ENCODE data around the gene ARID5B. TPM values are rescaled to one million over a fixed set of nuclear protein-coding genes. Genes with fewer than 3 reads are reported as not detected.

The ARID5B gene
- total RNA-seq, 1 donor from 2014 or later, result 29.8 TPM

DNA sequence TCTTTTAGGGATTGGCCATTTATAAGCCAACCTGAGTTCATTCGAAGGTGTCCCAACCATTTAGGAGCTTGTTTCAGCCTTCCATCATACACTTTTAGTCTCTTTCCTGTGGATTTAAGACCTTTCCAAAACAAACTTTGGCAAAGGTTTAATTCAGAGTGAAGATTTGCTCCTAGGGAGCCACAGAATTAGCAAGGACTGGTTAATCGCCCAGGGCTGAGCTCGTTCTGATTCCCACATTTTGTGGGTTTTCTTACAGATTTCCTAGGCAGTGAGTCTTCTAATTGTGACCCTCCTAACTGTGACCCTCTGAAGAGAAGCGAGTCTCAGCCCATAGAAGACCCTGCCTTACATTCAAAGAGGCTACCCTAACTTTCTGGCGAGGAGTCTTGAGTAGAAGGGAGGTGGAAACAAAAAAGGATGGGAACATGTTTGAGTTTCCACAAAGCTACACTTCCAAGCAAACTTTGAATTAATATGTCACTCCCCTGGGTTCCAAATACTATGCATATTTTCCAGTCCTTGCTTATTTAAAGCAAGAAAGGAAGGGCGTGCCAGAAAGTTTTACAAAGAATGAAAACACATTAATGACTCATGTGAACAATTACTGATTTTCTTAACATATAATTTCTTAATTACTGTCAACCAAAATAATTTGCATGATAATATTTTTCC is 118.3 kb downstream of the ARID5B start:
- Histone ChIP-seq H3K9me3 (no peaks in the 10 kb centered on the region), H3K27ac (peak overlapping the region; percentile 32), H3K36me3 (no peaks in the 10 kb centered on the region), H3K4me1 (peaks cover 33% of the 10 kb centered on the region), H3K4me3 (no peak overlapping the region), H3K27me3 (ENCODE audit: low read depth) (no peaks in the 10 kb centered on the region)
- ATAC-seq, result no peak
- intact Hi-C loops (cut with DNase I), result no loop called here
- DNase-seq, result no peak
- TF ChIP-seq, protein P1, sequence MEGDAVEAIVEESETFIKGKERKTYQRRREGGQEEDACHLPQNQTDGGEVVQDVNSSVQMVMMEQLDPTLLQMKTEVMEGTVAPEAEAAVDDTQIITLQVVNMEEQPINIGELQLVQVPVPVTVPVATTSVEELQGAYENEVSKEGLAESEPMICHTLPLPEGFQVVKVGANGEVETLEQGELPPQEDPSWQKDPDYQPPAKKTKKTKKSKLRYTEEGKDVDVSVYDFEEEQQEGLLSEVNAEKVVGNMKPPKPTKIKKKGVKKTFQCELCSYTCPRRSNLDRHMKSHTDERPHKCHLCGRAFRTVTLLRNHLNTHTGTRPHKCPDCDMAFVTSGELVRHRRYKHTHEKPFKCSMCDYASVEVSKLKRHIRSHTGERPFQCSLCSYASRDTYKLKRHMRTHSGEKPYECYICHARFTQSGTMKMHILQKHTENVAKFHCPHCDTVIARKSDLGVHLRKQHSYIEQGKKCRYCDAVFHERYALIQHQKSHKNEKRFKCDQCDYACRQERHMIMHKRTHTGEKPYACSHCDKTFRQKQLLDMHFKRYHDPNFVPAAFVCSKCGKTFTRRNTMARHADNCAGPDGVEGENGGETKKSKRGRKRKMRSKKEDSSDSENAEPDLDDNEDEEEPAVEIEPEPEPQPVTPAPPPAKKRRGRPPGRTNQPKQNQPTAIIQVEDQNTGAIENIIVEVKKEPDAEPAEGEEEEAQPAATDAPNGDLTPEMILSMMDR (IDR thresholded peaks at IDR 0.05), result no peak

DNA sequence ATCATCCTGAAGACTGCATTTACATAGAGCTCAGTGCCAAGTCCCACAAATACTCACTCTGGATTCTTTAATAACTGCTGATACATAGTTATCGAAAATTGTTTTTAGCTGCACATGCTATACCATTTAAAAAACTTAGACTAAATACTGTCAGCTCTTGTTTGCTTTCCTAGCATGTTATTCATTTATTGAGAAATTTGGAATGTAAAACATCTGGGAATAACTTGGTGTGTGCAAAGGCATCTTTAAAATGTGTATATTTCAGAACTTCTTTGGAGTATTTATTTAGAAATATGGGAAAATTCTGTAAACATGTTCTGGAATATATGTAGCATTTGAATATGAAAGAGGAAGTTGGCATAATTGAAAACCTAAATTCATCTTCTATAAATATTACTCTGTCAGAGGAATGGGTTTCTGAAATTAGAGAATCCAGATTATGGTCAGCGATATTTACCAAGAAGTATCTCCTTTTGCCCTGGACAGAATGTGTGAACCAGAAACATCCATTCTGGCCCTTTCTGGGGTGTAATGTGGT is 119.7 kb downstream of the ARID5B start:
- no peaks in the 10 kb centered on the region for H3K27me3 ChIP-seq (ENCODE audit: low read depth)
- no peak for DNase-seq
- ATAC-seq, result no peak
- H3K4me3 ChIP-seq, result no peak overlapping the region
- no peaks in the 10 kb centered on the region for H3K9me3 ChIP-seq
- TF ChIP-seq, protein P1 (IDR thresholded peaks at IDR 0.05), result no peak
- intact Hi-C loops (cut with DNase I), result no loop called here
- H3K36me3 ChIP-seq, result no peaks in the 10 kb centered on the region
- H3K27ac ChIP-seq, result no peak overlapping the region
- peaks cover 33% of the 10 kb centered on the region for H3K4me1 ChIP-seq

DNA sequence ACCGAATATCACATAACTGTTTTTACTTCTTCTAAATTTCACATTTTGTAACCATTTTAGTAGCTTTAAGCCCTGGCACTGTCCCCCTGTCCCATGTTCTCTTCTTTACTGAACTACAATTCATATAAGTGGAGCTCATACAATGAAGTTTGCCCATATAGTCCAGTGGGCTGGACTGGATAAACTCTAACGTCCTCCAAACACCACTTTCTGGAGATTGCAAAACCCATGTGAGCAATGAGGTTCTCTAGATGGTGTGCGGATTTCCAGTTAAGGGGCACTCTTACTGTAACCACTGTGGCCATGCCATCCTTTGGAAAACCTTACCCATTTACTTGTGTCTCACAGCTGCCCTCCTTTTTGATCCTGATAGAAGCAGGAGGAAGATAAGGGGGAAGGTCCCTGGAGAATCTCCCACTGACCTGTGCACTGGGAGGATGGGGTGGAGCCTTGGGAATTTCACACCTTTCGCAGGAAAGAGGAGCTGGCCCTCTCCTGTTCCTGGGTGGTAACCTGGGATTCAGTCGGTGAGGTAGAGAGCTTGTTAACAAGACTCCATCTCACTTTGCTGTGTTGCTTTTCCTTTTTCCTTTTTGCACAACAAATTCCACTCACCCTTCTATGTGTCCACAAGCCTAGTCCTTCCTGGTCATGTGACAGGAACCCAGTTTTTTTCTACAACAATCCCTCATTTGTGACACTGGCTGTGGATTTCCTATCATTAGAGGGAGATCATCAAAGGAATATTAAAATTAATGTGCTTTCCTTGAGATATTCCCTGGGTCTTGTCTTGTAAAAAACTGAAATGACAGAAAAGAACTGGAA is 120.7 kb downstream of the ARID5B start:
- intact Hi-C loops (cut with DNase I), result no loop called here
- DNase-seq (no peak), ATAC-seq (peak in 1 of 2 donors; percentile 14)
- Histone ChIP-seq H3K4me1 (peaks cover 29% of the 10 kb centered on the region), H3K27me3 (ENCODE audit: low read depth) (no peaks in the 10 kb centered on the region), H3K36me3 (no peaks in the 10 kb centered on the region), H3K27ac (no peak overlapping the region), H3K9me3 (no peaks in the 10 kb centered on the region), H3K4me3 (no peak overlapping the region)
- TF ChIP-seq, protein P1 (IDR thresholded peaks at IDR 0.05), result no peak

DNA sequence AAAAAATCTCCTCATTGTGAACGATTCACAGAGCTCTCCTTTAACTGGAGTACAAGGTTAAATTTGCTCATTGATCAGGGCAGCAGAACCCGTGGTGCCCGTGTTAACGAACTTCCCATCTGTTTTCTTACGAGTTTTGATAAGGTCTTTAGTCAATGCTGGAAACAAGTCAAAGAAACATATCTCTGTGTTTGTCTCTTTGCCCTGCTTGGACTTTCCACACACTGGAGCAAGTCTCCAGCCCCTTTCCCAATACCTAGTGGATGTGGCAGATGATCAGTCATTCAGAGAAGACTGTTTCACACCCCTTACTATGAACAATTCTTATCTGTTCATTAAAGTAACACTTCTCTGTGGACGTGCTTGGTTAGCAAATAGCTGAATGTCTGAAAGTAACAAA is 121.3 kb downstream of the ARID5B start:
- no peak for DNase-seq
- intact Hi-C loops (cut with DNase I), result no loop called here
- no peaks in the 10 kb centered on the region for H3K9me3 ChIP-seq

DNA sequence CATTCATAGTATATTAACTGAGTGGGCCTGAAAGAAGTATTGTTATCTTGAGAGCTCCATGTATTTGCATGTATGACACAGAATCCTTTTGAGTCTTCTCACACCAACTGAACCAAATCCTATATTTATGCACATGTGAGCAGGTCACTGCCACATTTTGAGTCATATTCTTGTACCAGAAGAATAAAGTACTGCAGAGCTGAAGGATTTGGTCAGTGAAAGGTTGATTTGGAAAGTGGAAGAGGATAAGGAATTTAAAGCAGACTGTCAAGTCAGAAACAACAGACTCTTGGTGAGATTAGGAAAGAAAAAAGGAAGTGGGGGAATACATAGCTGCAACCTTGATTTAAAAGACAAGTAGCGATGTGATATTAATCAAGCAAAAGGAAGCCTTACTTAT is 121.8 kb downstream of the ARID5B start:
- no peak overlapping the region for H3K4me3 ChIP-seq

More for the DNA sequence above, 121.3 kb downstream of the ARID5B start:
- TF ChIP-seq, protein P1 (IDR thresholded peaks at IDR 0.05), result no peak
- no peak overlapping the region for H3K27ac ChIP-seq
- H3K36me3 ChIP-seq, result no peaks in the 10 kb centered on the region
- no peak for ATAC-seq
- H3K4me1 ChIP-seq, result peaks cover 23% of the 10 kb centered on the region
- no peak overlapping the region for H3K4me3 ChIP-seq
- no peaks in the 10 kb centered on the region for H3K27me3 ChIP-seq (ENCODE audit: low read depth)

More for the DNA sequence above, 121.8 kb downstream of the ARID5B start:
- Histone ChIP-seq H3K36me3 (no peaks in the 10 kb centered on the region), H3K4me1 (peaks cover 18% of the 10 kb centered on the region), H3K27me3 (ENCODE audit: low read depth) (no peaks in the 10 kb centered on the region), H3K9me3 (no peaks in the 10 kb centered on the region), H3K27ac (no peak overlapping the region)
- TF ChIP-seq, protein P1 (IDR thresholded peaks at IDR 0.05), result no peak
- ATAC-seq, result no peak
- DNase-seq, result no peak
- intact Hi-C loops (cut with DNase I), result no loop called here
